CD14-positive monocyte (primary cell): ENCODE data around the gene ZNF454. TPM values are rescaled to one million over a fixed set of nuclear protein-coding genes. Genes with fewer than 3 reads are reported as not detected.

Experiments
- DNase-seq, 3 donors: peaks; one replicate each; pipeline ENCODE4 v3.0.0-alpha.2; 2011 to 2022
- H2AFZ ChIP-seq: 2 replicates; pipeline ENCODE4 v1.6.0; 2012; ENCODE audit warnings: mild to moderate bottlenecking, low read depth, low read length, inconsistent platforms; ENCODE audit not compliant: insufficient read depth, poor library complexity, severe bottlenecking
- H3K27ac ChIP-seq, 2 donors: 1 replicate in 1 of 2; 2 replicates in 1 of 2; pipeline ENCODE4 v1.5.1; 2012 to 2013; ENCODE audit warnings: low read length in 2 of 2, control low read depth in 1 of 2, inconsistent platforms in 1 of 2, low read depth in 1 of 2, mild to moderate bottlenecking in 1 of 2
- H3K27me3 ChIP-seq, 2 donors: one replicate each; pipeline versions ENCODE4 v1.6.0 to v1.6.1; 2011 to 2013; ENCODE audit warnings: low read length in 2 of 2; ENCODE audit not compliant: control insufficient read depth in 2 of 2, insufficient read depth in 2 of 2
- H3K36me3 ChIP-seq, 2 donors: replicated peaks in 1 of 2; 1 replicate in 1 of 2; 2 replicates in 1 of 2; pipeline versions ENCODE4 v1.5.1 to v1.6.1; 2012 to 2013; ENCODE audit warnings: low read length in 2 of 2, control low read depth in 1 of 2, inconsistent platforms in 1 of 2, mild to moderate bottlenecking in 1 of 2; ENCODE audit not compliant: insufficient read depth in 2 of 2, control insufficient read depth in 1 of 2
- H3K4me1 ChIP-seq, 2 donors: 1 replicate in 1 of 2; 2 replicates in 1 of 2; pipeline versions ENCODE4 v1.5.1 to v1.6.1; 2012 to 2013; ENCODE audit warnings: low read length in 2 of 2, control low read depth in 1 of 2, inconsistent platforms in 1 of 2, mild to moderate bottlenecking in 1 of 2, moderate library complexity in 1 of 2; ENCODE audit not compliant: insufficient read depth in 2 of 2, control insufficient read depth in 1 of 2
- H3K4me2 ChIP-seq: replicated peaks from 2 replicates; pipeline ENCODE3; 2012; ENCODE audit warnings: low read length, moderate library complexity, mild to moderate bottlenecking; ENCODE audit not compliant: poor library complexity, severe bottlenecking; ENCODE audit errors: extremely low read depth
- H3K4me3 ChIP-seq, 3 experiments: fragments of 200-600 bp in 1 of 3; sonication (generic) in 1 of 3; replicated peaks in 1 of 3; 1 replicate in 2 of 3; 2 replicates in 1 of 3; pipeline ENCODE4 v1.5.1; 2011 to 2013; ENCODE audit warnings: low read length in 3 of 3, mild to moderate bottlenecking in 3 of 3, control low read depth in 2 of 3, low read depth in 2 of 3, inconsistent platforms in 1 of 3, moderate library complexity in 1 of 3
- H3K79me2 ChIP-seq: 2 replicates; pipeline ENCODE4 v1.6.0; 2012; ENCODE audit warnings: mild to moderate bottlenecking, control low read depth, inconsistent platforms, low read length, moderate library complexity; ENCODE audit not compliant: insufficient read depth
- H3K9ac ChIP-seq: 2 replicates; pipeline ENCODE4 v1.6.0; 2017; ENCODE audit warnings: low read length, mild to moderate bottlenecking; ENCODE audit not compliant: insufficient read depth, poor library complexity, severe bottlenecking
- H3K9me3 ChIP-seq, 2 donors: replicated peaks in 1 of 2; 1 replicate in 1 of 2; 2 replicates in 1 of 2; pipeline versions ENCODE4 v1.5.1 to v1.6.1; 2012 to 2013; ENCODE audit warnings: low read length in 2 of 2, control low read depth in 1 of 2; ENCODE audit not compliant: control insufficient read depth in 1 of 2, insufficient read depth in 1 of 2
- H4K20me1 ChIP-seq: 2 replicates; pipeline ENCODE4 v1.6.0; 2012; ENCODE audit warnings: mild to moderate bottlenecking, low read length, control low read depth, moderate library complexity; ENCODE audit not compliant: insufficient read depth
- H3K27ac Mint-ChIP-seq, 7 donors: one replicate each; pipeline ENCODE4 v1.8.0; 2020; ENCODE audit warnings: mild to moderate bottlenecking in 7 of 7, mixed read lengths in 7 of 7, moderate library complexity in 6 of 7, inconsistent platforms in 2 of 7
- H3K27me3 Mint-ChIP-seq, 3 donors: one replicate each; pipeline ENCODE4 v1.8.0; 2021 to 2022; ENCODE audit warnings: low read depth in 3 of 3, mild to moderate bottlenecking in 3 of 3, mixed read lengths in 3 of 3, moderate library complexity in 3 of 3, inconsistent platforms in 1 of 3
- H3K36me3 Mint-ChIP-seq, 2 donors: one replicate each; pipeline ENCODE4 v1.8.0; 2020; ENCODE audit warnings: mixed read lengths in 2 of 2, inconsistent platforms in 1 of 2, mild to moderate bottlenecking in 1 of 2
- H3K4me1 Mint-ChIP-seq: one replicate; pipeline ENCODE4 v1.8.0; 2020; ENCODE audit warnings: mild to moderate bottlenecking, mixed read lengths
- H3K4me3 Mint-ChIP-seq, 2 donors: one replicate each; pipeline ENCODE4 v1.8.0; 2020; ENCODE audit warnings: mild to moderate bottlenecking in 2 of 2, mixed read lengths in 2 of 2, moderate library complexity in 1 of 2
- H3K9me3 Mint-ChIP-seq, 7 donors: one replicate each; pipeline ENCODE4 v1.8.0; 2020 to 2022; ENCODE audit warnings: mixed read lengths in 7 of 7, mild to moderate bottlenecking in 6 of 7, moderate library complexity in 6 of 7, inconsistent platforms in 2 of 7
- WGBS: methylation state at CpG from one replicate; pipeline ENCODE4 v1.1.5; 2013; ENCODE audit warnings: missing lambda C conversion rate; ENCODE audit not compliant: insufficient coverage; 5-methylcytosine and 5-hydroxymethylcytosine counted together
- intact Hi-C, 2 donors: fragments of 100-400 bp; cut with micrococcal nuclease; formaldehyde crosslinking; loops; one replicate each; pipeline versions ENCODE4 v1.15.0 to v1.15.1; 2023
- polyA plus RNA-seq, 3 donors: library from polyadenylated mRNA; depleted of rRNA in 1 of 3; unstranded in 2 of 3; stranded (reverse) in 1 of 3; fragments of 300-500 nt in 2 of 3; fragments of >200 nt in 1 of 3; fragmentation: Illumina TruSeq in 2 of 3; gene quantifications; 1 replicate in 2 of 3; 2 replicates in 1 of 3; pipeline ENCODE4 v1.2.3, GENCODE V29; 2012 to 2021
- TF ChIP-seq, protein P1 (sequence below): fragments of 200-600 bp; IDR thresholded peaks from one replicate; pipeline ENCODE4 v1.8.0; 2022; ENCODE audit warnings: antibody characterized with exemption, mild to moderate bottlenecking

The ZNF454 gene
- polyA plus RNA-seq, 3 donors, result not detected

DNA sequence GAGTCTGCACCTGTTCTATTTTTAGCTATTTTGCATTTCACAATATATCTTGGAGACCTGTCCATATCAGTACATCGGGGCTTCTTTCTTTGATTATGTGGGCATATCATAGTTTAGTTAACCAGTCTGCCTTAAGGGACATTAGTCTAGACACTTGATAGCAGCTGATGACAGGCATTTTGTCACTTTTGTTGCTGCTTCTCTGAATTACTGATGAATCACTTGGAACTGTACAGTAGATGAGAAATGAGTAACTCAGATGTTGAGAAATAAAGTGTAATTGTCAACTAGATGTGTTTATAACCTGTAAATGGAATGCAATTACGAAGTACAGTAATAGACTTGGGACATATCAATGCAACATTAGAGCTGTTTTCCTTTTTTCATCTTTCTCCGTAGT lies 38.1 kb upstream of the ZNF454 start:
- H3K27me3 ChIP-seq, result no peaks in the 10 kb centered on the region
- H4K20me1 ChIP-seq, result no peaks in the 10 kb centered on the region
- H3K36me3 ChIP-seq, result no peaks in the 10 kb centered on the region
- no peaks in the 10 kb centered on the region for H3K79me2 ChIP-seq
- no peak overlapping the region for H3K9ac ChIP-seq
- no peaks in the 10 kb centered on the region for H3K4me1 ChIP-seq
- intact Hi-C loops, result no loop called here
- Mint-ChIP-seq H3K4me1 (no peaks in the 10 kb centered on the region), H3K4me3 (no peak overlapping the region), H3K27ac (no peak overlapping the region), H3K36me3 (peaks cover 0 to 3% of the 10 kb centered on the region in 2 donors), H3K27me3 (peaks cover 0 to 3% (median 0%) of the 10 kb centered on the region in 3 donors), H3K9me3 (peaks cover 34 to 76% (median 59%) of the 10 kb centered on the region in 7 donors)
- no peak overlapping the region for H3K27ac ChIP-seq
- no peak for DNase-seq
- H2AFZ ChIP-seq, result no peak overlapping the region
- H3K4me2 ChIP-seq, result no peak overlapping the region
- WGBS, result no CpG with 5 or more reads among the region's 3 CpGs
- no peak overlapping the region for H3K4me3 ChIP-seq
- peaks cover 49 to 55% of the 10 kb centered on the region in 2 donors for H3K9me3 ChIP-seq
- TF ChIP-seq, protein P1, sequence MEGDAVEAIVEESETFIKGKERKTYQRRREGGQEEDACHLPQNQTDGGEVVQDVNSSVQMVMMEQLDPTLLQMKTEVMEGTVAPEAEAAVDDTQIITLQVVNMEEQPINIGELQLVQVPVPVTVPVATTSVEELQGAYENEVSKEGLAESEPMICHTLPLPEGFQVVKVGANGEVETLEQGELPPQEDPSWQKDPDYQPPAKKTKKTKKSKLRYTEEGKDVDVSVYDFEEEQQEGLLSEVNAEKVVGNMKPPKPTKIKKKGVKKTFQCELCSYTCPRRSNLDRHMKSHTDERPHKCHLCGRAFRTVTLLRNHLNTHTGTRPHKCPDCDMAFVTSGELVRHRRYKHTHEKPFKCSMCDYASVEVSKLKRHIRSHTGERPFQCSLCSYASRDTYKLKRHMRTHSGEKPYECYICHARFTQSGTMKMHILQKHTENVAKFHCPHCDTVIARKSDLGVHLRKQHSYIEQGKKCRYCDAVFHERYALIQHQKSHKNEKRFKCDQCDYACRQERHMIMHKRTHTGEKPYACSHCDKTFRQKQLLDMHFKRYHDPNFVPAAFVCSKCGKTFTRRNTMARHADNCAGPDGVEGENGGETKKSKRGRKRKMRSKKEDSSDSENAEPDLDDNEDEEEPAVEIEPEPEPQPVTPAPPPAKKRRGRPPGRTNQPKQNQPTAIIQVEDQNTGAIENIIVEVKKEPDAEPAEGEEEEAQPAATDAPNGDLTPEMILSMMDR, result no peak

DNA sequence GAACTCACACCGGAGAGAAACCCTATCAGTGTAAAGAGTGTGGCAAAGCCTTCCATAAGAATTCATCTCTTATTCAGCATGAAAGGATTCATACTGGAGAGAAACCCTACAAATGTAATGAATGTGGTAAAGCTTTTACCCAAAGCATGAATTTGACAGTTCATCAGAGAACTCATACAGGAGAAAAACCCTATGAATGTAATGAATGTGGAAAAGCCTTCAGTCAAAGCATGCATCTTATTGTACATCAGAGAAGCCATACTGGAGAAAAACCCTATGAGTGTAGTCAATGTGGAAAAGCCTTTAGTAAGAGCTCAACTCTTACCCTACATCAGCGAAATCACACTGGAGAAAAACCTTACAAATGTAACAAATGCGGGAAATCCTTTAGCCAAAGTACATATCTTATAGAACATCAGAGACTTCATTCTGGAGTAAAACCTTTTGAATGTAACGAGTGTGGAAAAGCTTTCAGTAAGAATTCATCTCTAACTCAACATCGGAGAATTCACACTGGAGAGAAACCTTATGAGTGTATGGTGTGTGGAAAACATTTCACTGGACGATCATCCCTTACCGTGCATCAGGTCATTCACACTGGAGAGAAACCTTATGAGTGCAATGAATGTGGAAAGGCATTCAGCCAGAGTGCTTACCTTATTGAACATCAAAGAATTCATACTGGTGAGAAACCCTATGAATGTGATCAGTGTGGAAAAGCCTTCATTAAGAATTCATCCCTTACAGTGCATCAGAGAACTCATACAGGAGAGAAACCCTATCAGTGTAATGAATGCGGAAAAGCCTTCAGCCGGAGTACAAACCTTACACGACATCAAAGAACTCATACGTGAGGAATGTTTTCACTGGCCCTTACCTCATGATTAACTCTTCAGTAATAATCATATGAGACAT lies 8.9 kb upstream of the ZNF454 start:
- Histone ChIP-seq H3K27me3 (no peaks in the 10 kb centered on the region), H3K9ac (no peak overlapping the region), H3K9me3 (peaks cover 72 to 100% of the 10 kb centered on the region in 2 donors), H3K4me3 (peak overlapping the region in 1 of 3 experiments; percentile 20), H3K36me3 (no peaks in the 10 kb centered on the region), H2AFZ (no peak overlapping the region), H4K20me1 (no peaks in the 10 kb centered on the region), H3K4me1 (no peaks in the 10 kb centered on the region), H3K4me2 (no peak overlapping the region), H3K79me2 (no peaks in the 10 kb centered on the region), H3K27ac (no peak overlapping the region)
- Mint-ChIP-seq H3K9me3 (peaks cover 64 to 97% (median 93%) of the 10 kb centered on the region in 7 donors), H3K27me3 (peaks cover 0 to 1% (median 1%) of the 10 kb centered on the region in 3 donors), H3K4me3 (no peak overlapping the region), H3K4me1 (no peaks in the 10 kb centered on the region), H3K36me3 (no peaks in the 10 kb centered on the region), H3K27ac (no peak overlapping the region)
- WGBS, result no CpG with 5 or more reads among the region's 11 CpGs
- no peak for DNase-seq
- intact Hi-C loops, result no loop called here
- TF ChIP-seq, protein P1, result no peak
